Brain pericyte (primary cell): ENCODE measurements around the gene CTTNBP2NL.
"Not testable (repeated sequence)": the region's sequence is repeated elsewhere in the genome, so short reads cannot be mapped to it uniquely, and the experiment has no call there.

Experiments
- DNase-seq: peaks from one replicate; pipeline ENCODE4 v3.0.0-alpha.2; 2012; ENCODE audit warnings: low read depth, low spot score

The CTTNBP2NL gene

DNA sequence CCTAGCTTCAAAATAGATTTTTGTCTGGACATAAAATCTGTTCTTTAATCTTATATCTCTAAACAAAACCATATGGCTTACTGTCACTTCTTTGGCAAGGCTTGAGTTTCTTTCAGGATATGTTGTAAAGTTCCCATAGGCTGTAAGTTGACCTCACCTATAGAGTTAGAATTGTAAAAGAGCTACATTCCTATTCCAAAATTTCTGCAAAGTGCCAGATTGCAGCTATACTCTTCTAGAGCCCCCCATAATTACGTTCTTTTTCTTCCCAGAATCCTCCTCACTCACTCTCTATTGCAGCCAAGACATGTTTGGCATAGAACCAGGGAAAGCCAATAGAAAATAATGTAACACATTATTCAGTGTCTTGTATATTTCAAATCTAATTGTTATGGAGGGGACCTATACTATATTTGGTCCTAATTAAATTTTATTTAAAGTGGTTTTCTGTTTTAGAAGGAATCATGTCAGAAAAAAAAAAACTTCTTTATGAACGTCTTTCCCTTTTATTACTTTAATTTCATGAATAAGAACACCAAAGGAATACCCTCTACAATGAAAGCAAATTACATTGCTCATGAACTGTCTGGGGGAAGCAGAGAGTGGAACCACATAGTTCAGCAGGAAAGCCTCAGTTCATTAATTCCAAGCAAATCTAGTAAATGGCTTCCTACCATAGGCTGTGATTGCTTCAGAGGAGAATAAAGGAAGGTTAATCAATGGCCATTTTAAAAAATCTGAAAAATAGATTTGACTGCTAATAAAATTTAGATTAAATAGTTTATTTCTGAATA lies 22.3 kb downstream of the CTTNBP2NL start:
- no peak for DNase-seq

- DNase-seq = no peak
These were observed 27.2 kb downstream of the CTTNBP2NL start for GRCh38 chr1:112423207-112423606.

GRCh38 chr1:112423666-112424065 lies 27.7 kb downstream of the CTTNBP2NL start:
- DNase-seq = not testable (repeated sequence)

DNA sequence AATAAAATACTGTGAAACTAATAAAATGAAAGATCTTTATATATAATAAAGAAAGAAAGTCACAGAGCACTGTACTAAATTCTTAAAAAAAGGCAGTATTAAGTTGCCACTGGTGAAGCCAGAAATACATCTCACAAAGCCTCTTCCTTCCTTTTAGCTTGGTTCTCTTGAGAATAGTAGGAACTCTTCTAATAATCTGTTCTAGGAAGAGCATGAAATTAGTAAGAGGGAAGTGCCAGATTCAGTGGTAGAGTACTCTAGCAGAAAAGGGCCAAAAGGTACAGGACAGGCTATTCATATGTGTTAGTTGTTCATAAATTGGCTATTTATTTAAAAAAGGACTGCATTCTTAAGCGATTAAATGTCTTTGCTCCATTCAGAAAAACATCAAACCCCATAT lies 33.7 kb downstream of the CTTNBP2NL start:
- no peak for DNase-seq

GRCh38 chr1:112431038-112431437 lies 35.0 kb downstream of the CTTNBP2NL start:
- DNase-seq = no peak

DNA sequence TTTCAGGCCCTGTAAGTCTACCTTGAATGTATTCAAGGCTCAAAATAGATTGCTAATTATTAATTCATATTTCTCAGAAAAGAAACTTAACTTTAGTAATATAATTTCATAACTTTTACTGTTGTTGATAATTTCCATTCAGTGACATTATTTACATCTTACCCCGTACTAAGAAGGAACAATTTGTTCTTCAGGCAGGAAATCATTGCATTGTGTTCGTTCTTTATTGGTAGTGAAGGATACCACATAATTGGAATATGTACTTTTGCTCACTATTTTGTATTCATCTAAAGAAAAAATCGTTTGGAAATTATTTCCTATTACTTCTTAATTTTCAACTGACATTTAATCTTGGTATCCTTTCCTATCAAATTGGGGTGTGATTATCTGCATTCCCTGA lies 39.4 kb downstream of the CTTNBP2NL start:
- DNase-seq = no peak

DNA sequence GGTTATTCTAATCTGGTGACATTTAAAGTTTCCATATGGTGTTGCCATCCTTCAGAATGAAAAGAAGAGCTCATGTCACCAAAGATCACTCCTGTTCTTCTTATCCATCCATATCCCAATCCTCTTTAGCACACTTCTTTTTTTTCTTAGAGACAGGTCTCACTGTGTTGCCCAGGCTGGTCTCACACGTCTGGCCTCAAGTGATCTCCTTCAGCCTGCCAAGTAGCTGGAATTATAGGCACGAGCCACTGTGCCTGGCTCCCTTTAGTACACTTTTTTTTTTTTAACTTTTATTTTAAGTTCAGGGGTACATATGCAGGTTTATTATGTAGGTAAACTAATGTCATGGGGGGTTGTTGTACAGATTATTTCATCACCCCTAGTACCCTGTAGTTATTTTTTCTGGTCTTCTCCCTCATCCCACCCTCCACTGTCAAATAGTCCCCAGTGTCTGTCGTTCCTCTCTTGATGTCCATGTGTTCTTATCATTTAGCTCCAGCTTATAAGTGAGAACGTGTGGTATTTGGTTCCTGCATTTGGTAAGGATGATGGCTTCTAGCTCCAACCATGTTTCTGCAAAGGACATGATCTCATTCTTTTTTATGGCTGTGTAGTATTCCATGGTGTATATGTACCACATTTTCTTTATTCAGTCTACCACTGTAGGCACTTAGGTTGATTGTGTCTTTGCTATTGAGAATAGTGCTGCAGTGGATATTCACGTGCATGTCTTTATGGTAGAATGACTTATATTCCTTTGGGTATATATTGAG lies 40.6 kb downstream of the CTTNBP2NL start:
- no peak for DNase-seq

GRCh38 chr1:112438156-112438555 lies 42.1 kb downstream of the CTTNBP2NL start:
- not testable (repeated sequence) for DNase-seq

GRCh38 chr1:112439592-112439991 lies 43.6 kb downstream of the CTTNBP2NL start:
- no peak for DNase-seq

GRCh38 chr1:112440574-112440973 lies 44.6 kb downstream of the CTTNBP2NL start:
- no peak for DNase-seq

DNA sequence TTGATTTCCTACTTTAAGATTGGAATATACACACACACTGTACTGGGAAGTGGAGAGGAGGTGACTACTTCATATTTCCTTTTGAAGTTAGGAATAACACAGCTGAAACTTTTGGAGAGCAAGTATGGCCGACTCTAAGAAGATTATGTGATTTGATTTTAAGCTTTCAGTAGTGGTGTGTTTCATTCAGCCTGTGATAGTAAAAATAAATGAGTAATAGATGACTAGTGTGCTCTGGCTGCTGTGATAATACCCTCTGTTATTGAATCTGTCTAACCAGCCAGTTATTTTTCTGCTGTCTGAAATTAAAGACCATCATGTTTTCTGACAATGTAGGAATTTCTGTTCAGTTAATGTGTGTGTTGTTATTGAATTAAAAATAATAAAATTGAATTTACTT lies 48.3 kb downstream of the CTTNBP2NL start:
- DNase-seq = no peak

DNA sequence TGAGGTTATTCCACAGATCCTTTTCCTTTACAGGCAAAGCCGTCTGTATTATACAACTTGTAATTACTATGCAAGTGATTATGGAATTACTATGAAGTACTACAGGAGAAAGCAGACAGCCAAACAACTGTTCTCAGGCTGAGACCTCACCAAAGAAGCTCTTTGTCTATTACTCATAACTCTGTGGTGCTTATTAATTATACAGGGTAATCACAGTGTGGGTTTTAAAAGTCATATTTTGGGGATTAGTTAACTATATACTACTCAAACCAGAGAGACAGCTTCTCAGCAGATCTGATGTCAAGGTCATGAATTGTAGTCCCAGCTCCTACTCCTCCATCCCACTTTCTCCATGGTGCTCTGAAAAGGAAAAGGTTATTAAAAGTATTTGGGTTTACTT lies 49.6 kb downstream of the CTTNBP2NL start:
- DNase-seq = no peak

DNA sequence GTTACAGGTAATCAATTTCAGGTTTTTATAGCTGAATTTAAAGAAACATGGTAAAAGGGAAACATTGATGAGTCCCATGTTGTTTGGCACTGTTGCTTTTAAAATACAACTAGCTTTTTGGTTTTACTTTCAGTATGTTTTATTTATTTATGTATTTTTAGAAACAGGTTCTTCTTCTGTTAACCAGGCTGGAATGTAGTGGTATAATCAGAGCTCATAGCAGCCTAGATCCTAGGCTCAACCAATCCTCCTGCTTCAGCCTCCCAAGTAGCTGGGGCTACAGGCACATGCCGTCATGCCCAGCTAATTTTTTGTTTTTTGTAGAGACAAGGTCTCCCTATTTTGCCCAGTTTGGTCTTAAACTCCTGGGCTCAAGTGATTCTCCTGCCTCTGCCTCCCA lies 50.4 kb downstream of the CTTNBP2NL start:
- no peak for DNase-seq

DNA sequence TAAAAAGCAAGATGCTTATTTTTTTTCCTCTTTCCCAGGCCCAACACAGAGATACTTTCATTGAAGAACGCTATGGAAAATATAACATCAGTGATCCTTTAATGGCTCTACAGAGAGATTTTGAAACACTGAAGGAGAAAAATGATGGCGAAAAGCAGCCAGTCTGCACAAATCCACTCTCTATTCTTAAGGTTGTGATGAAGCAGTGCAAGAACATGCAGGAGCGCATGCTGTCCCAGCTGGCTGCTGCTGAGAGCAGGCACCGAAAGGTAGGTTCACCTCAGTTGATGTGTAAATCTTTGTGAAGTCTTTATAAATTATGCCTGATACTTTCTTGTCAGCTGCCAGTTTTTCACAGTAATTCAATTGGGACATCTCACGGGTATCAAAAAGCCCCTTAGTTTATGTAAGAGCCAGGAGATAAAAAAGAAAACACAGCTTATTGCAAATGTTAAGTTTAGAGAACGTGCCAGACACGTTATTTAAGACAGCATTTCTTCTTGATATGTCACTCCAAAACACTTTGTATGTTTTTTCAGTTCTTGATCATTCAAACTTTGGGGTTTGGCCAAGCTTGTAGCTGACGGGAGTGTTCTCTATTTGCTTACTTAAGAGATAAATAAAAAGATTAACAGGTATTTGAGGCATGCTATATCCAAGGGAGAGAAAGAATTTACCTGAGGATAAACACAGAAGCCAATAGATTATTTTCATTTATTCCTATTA lies 53.1 kb downstream of the CTTNBP2NL start:
- DNase-seq = no peak

- DNase-seq = no peak
These were observed 53.6 kb downstream of the CTTNBP2NL start for GRCh38 chr1:112449630-112449983.

DNA sequence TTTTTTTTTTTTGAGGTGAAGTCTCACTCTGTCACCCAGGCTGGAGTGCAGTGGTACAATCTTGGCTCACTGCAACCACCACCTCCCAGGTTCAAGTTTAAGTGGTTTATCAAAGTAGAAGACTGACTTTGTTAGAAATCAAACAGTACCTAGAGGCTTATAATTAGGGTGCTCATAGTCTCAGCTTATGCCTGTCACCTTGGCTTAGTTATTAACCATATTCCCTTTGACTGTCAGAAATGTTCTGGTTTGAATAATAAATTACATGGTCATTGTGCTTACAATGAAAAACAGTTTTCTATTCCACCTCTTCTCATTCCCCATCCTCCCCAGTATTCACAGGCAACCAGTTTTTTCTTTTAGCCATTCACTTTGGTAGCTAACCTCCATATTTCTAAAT lies 54.8 kb downstream of the CTTNBP2NL start:
- no peak for DNase-seq

GRCh38 chr1:112451301-112451700 lies 55.3 kb downstream of the CTTNBP2NL start:
- DNase-seq = not testable (repeated sequence)

DNA sequence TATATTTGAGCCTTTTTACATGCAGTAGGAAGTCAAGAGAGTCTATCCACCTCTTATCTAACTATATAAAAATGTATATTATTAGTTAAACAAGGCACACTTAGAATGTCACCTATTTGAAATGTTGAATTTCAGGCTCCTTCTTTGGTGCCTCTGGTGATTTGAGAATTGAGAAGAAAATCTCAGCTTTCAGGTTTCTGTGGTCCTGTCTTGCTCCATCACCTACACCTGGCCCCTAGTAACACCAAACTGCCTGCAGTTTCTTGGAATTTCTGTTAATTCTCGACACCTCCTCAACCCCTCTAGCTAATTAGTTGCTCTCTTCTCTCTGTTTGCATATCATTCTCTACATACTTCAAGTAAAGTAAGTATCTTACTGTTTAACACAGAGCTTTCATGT lies 57.9 kb downstream of the CTTNBP2NL start:
- DNase-seq = no peak

- no peak for DNase-seq
These were observed 58.3 kb downstream of the CTTNBP2NL start for GRCh38 chr1:112454316-112454715.

- DNase-seq = peak; percentile 70
These were observed 61.2 kb downstream of the CTTNBP2NL start for GRCh38 chr1:112457241-112457640.

DNA sequence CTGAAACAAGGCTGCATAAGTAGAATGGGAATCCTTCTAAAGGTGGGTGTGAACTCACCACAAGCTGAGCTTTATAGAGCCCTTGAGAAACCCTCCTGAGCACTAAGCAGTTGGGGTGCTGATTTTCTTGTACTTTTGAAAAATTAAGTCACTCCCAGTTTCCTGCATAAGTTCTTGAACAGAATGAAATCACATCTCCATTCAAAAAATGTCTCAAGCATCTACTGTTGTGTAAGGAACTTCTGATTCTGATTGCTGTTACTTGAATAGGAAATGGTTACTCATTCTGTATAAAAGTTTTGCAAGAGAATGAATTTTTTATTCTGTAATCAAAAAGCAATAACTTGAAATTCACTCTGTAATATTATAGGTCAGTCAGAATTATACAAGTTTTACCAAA lies 61.9 kb downstream of the CTTNBP2NL start:
- DNase-seq = no peak

DNA sequence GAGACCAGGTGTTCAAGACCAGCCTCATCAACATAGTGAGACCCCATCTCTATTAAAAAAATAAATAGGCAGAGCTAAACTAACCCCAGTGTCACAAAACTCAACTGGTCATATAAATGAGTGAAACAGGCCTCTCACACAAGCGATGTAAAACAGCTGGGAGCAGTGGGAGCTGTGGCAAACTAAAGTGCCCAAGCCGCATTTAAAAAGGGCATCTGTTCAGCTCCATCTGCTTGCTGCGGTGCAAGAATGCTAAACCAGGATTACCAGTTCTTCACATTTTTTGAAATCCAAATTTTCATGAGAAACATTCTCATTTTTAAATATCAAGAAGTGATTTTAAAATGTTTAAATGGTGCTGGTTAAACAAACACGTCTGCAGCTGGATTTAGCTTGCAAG lies 62.7 kb downstream of the CTTNBP2NL start:
- no peak for DNase-seq
